Retinal pigment epithelial cell (primary cell): ENCODE measurements around the gene ACAD8.

Experiments used
- DNase-seq: peaks from one replicate; pipeline ENCODE4 v3.0.0-alpha.2; 2010; ENCODE audit warnings: low read depth
- H3K4me3 ChIP-seq: 2 replicates; pipeline ENCODE4 v1.5.1; 2011; ENCODE audit warnings: mild to moderate bottlenecking, low read length, control low read depth, moderate library complexity
- CTCF ChIP-seq: conservative IDR thresholded peaks from 2 replicates; pipeline ENCODE4 v1.5.1; 2011; ENCODE audit warnings: low read depth, low read length, control low read depth, inconsistent platforms

ACAD8 gene

GRCh38 chr11:134253188-134253993 is at the start of gene ACAD8, which contains the start of gene THYN1:
TSS of gene ACAD8 (plus strand) at chr11:134253568. CDS start at chr11:134253601, 33 bp downstream.
TSS of gene THYN1 (minus strand) at chr11:134253352. CDS start at chr11:134252882, 470 bp downstream.
- peak within 1 kb of the TSS; percentile 99 for H3K4me3 ChIP-seq
- peak; percentile 89 for DNase-seq
- peak; percentile 7 for TF ChIP-seq CTCF

GRCh38 chr11:134205729-134206128 is 47.6 kb upstream of the ACAD8 start:
- no peak for TF ChIP-seq CTCF
- DNase-seq, result no peak

GRCh38 chr11:134206185-134206584 is 47.2 kb upstream of the ACAD8 start:
- no peak overlapping the region for H3K4me3 ChIP-seq
- DNase-seq, result no peak
- TF ChIP-seq CTCF, result no peak

More at GRCh38 chr11:134205729-134206128, 47.6 kb upstream of the ACAD8 start:
- no peak overlapping the region for H3K4me3 ChIP-seq

- no peak for DNase-seq
- peak; percentile 56 for TF ChIP-seq CTCF
- no peak overlapping the region for H3K4me3 ChIP-seq
Observed at GRCh38 chr11:134207538-134208239, 45.7 kb upstream of the ACAD8 start.

GRCh38 chr11:134215836-134216235 is 37.5 kb upstream of the ACAD8 start:
- DNase-seq, result no peak
- no peak for TF ChIP-seq CTCF
- no peak overlapping the region for H3K4me3 ChIP-seq

- no peak for DNase-seq
- H3K4me3 ChIP-seq, result no peak overlapping the region
- TF ChIP-seq CTCF, result no peak
Observed at GRCh38 chr11:134216816-134217215, 36.6 kb upstream of the ACAD8 start.
